Caco-2 (cell line): Measurements from ENCODE around the gene FHOD3. TPM values are rescaled to one million over a fixed set of nuclear protein-coding genes. Genes with fewer than 3 reads are reported as not detected.

Source experiments
- BruUV-seq: library from RNA; stranded (reverse); fragments of 400-500 nt; replicated peaks from 2 replicates; lab custom pipeline; 2021; lab: Mats Ljungman, UMichigan
- CTCF ChIA-PET: fragments of 300-600 bp; sonication (Branson Sonifier 250); formaldehyde crosslinking; loops from one replicate; lab custom pipeline; 2022; ENCODE audit warnings: antibody characterized with exemption; lab: Charles Lee
- POLR2A ChIA-PET: fragments of 300-600 bp; sonication (Branson Sonifier 250); formaldehyde crosslinking; loops from one replicate; lab custom pipeline; 2022; ENCODE audit warnings: antibody characterized with exemption; lab: Charles Lee
- DNase-seq, 2 experiments: peaks; one replicate each; pipeline versions ENCODE4 v3.0.0 to v3.0.0-alpha.2; 2020 to 2022
- H3K27me3 ChIP-seq: replicated peaks from 2 replicates; pipeline ENCODE4 v1.6.0; 2011; ENCODE audit warnings: low read length; ENCODE audit not compliant: control insufficient read depth, insufficient read depth
- H3K36me3 ChIP-seq: 2 replicates; pipeline ENCODE4 v1.5.1; 2011; ENCODE audit warnings: low read length; ENCODE audit not compliant: control insufficient read depth, insufficient read depth
- H3K4me1 ChIP-seq: fragments of 250-450 bp; sonication (Bioruptor Pico); 2 replicates; pipeline ENCODE4 v1.5.1; 2020; ENCODE audit warnings: mild to moderate bottlenecking
- H3K4me3 ChIP-seq: 2 replicates; pipeline ENCODE4 v1.5.1; 2011; ENCODE audit warnings: low read depth, mild to moderate bottlenecking, control low read depth, low read length
- H3K9me3 ChIP-seq: fragments of 250-450 bp; sonication (Bioruptor Pico); 2 replicates; pipeline ENCODE4 v1.5.1; 2020; ENCODE audit warnings: mild to moderate bottlenecking, moderate library complexity
- H3K27ac Mint-ChIP-seq: one replicate; pipeline ENCODE4 v1.8.0; 2022; ENCODE audit warnings: mixed read lengths; ENCODE audit not compliant: unreplicated experiment
- H3K27me3 Mint-ChIP-seq: one replicate; pipeline ENCODE4 v1.8.0; 2022; ENCODE audit warnings: mixed read lengths; ENCODE audit not compliant: insufficient read depth, unreplicated experiment
- H3K36me3 Mint-ChIP-seq: one replicate; pipeline ENCODE4 v1.8.0; 2022; ENCODE audit warnings: mild to moderate bottlenecking, mixed read lengths; ENCODE audit not compliant: insufficient read depth, unreplicated experiment
- H3K4me1 Mint-ChIP-seq: one replicate; pipeline ENCODE4 v1.8.0; 2022; ENCODE audit warnings: low read depth, mixed read lengths; ENCODE audit not compliant: unreplicated experiment
- H3K4me3 Mint-ChIP-seq: one replicate; pipeline ENCODE4 v1.8.0; 2022; ENCODE audit warnings: mild to moderate bottlenecking, moderate library complexity, mixed read lengths; ENCODE audit not compliant: unreplicated experiment
- H3K9me3 Mint-ChIP-seq: one replicate; pipeline ENCODE4 v1.8.0; 2022; ENCODE audit warnings: mixed read lengths; ENCODE audit not compliant: unreplicated experiment
- CTCF ChIP-seq, 2 experiments: fragments of 200-600 bp in 1 of 2; IDR thresholded peaks; 1 replicate in 1 of 2; 2 replicates in 1 of 2; pipeline versions ENCODE4 v1.5.1 to v1.8.0; 2011 to 2022; ENCODE audit warnings: antibody characterized with exemption in 1 of 2, control low read depth in 1 of 2, inconsistent platforms in 1 of 2, low read depth in 1 of 2, low read length in 1 of 2, mild to moderate bottlenecking in 1 of 2, moderate library complexity in 1 of 2; ENCODE audit not compliant: insufficient read depth in 1 of 2, severe bottlenecking in 1 of 2, unreplicated experiment in 1 of 2
- intact Hi-C: fragments of 100-400 bp; cut with micrococcal nuclease; formaldehyde crosslinking; loops from one replicate; pipeline ENCODE4 v1.10.0; 2022; ENCODE audit not compliant: unreplicated experiment
- total RNA-seq: library from RNA; stranded (reverse); gene quantifications from 2 replicates; pipeline ENCODE4 v1.2.3, GENCODE V29; 2022

The FHOD3 gene
- total RNA-seq, 1 experiment from 2014 or later: not detected

GRCh38 chr18:36653141-36653869, 355.8 kb downstream of the FHOD3 start:
- H3K4me1 ChIP-seq: no peaks in the 10 kb centered on the region
- H3K27ac Mint-ChIP-seq: no peak overlapping the region
- POLR2A ChIA-PET: no interaction called here
- no TSS peak for BruUV-seq
- H3K36me3 ChIP-seq: no peaks in the 10 kb centered on the region
- no peaks in the 10 kb centered on the region for H3K4me1 Mint-ChIP-seq
- peaks cover 8% of the 10 kb centered on the region for H3K27me3 Mint-ChIP-seq
- no peak overlapping the region for H3K4me3 ChIP-seq
- no peaks in the 10 kb centered on the region for H3K9me3 Mint-ChIP-seq
- H3K36me3 Mint-ChIP-seq: no peaks in the 10 kb centered on the region
- no peak for DNase-seq
- H3K27me3 ChIP-seq: no peaks in the 10 kb centered on the region
- TF ChIP-seq CTCF (IDR thresholded peaks at IDR 0.05; ENCODE audit: insufficient read depth in 1 of 2, low read depth in 1 of 2, low read length in 1 of 2, severe bottlenecking in 1 of 2, unreplicated experiment in 1 of 2): no peak
- H3K9me3 ChIP-seq: no peaks in the 10 kb centered on the region
- H3K4me3 Mint-ChIP-seq: no peak overlapping the region
- intact Hi-C loops: no loop called here
- CTCF ChIA-PET: no interaction called here

GRCh38 chr18:36653870-36654269, 356.4 kb downstream of the FHOD3 start:
- no peak for TF ChIP-seq CTCF (IDR thresholded peaks at IDR 0.05; ENCODE audit: insufficient read depth in 1 of 2, low read depth in 1 of 2, low read length in 1 of 2, severe bottlenecking in 1 of 2, unreplicated experiment in 1 of 2)
- no peaks in the 10 kb centered on the region for H3K36me3 ChIP-seq
- Mint-ChIP-seq H3K4me1 (no peaks in the 10 kb centered on the region), H3K9me3 (no peaks in the 10 kb centered on the region), H3K27me3 (peaks cover 8% of the 10 kb centered on the region), H3K27ac (no peak overlapping the region), H3K4me3 (no peak overlapping the region), H3K36me3 (no peaks in the 10 kb centered on the region)
- no peaks in the 10 kb centered on the region for H3K9me3 ChIP-seq
- ChIA-PET CTCF (no interaction called here), POLR2A (no interaction called here)
- H3K4me3 ChIP-seq: no peak overlapping the region
- no peaks in the 10 kb centered on the region for H3K4me1 ChIP-seq
- intact Hi-C loops: no loop called here
- DNase-seq: no peak
- BruUV-seq: no TSS peak
- H3K27me3 ChIP-seq: no peaks in the 10 kb centered on the region

GRCh38 chr18:36655074-36655473, 357.6 kb downstream of the FHOD3 start:
- H3K4me1 Mint-ChIP-seq: no peaks in the 10 kb centered on the region
- H3K27me3 Mint-ChIP-seq: peaks cover 6% of the 10 kb centered on the region
- ChIA-PET POLR2A (no interaction called here), CTCF (no interaction called here)
- no peak for DNase-seq
- Histone ChIP-seq H3K4me3 (no peak overlapping the region), H3K36me3 (no peaks in the 10 kb centered on the region), H3K4me1 (no peaks in the 10 kb centered on the region), H3K27me3 (no peaks in the 10 kb centered on the region), H3K9me3 (no peaks in the 10 kb centered on the region)
- H3K36me3 Mint-ChIP-seq: no peaks in the 10 kb centered on the region
- no peak for TF ChIP-seq CTCF (IDR thresholded peaks at IDR 0.05; ENCODE audit: insufficient read depth in 1 of 2, low read depth in 1 of 2, low read length in 1 of 2, severe bottlenecking in 1 of 2, unreplicated experiment in 1 of 2)
- no peak overlapping the region for H3K27ac Mint-ChIP-seq
- H3K9me3 Mint-ChIP-seq: no peaks in the 10 kb centered on the region
- no TSS peak for BruUV-seq
- intact Hi-C loops: no loop called here
- H3K4me3 Mint-ChIP-seq: no peak overlapping the region
